GM20000 (cell line): ENCODE measurements around the gene TXNDC16.
"Not testable (repeated sequence)": the region's sequence is repeated elsewhere in the genome, so short reads cannot be mapped to it uniquely, and the experiment has no call there.

Source experiments
- DNase-seq: peaks from one replicate; pipeline ENCODE4 v3.0.0; 2012; ENCODE audit warnings: low spot score
- CTCF ChIP-seq: IDR thresholded peaks from 2 replicates; pipeline ENCODE4 v1.5.1; 2012; ENCODE audit warnings: mild to moderate bottlenecking, control low read depth; ENCODE audit errors: extremely low read depth, missing control alignments

TXNDC16 gene

GRCh38 chr14:52514046-52514811 is 38.1 kb downstream of the TXNDC16 start:
- no peak for DNase-seq
- no peak for TF ChIP-seq CTCF

- no peak for TF ChIP-seq CTCF
- no peak for DNase-seq
Measured at GRCh38 chr14:52513249-52513648, 39.1 kb downstream of the TXNDC16 start.

- TF ChIP-seq CTCF: no peak
- no peak for DNase-seq
Measured at GRCh38 chr14:52494444-52494843, 57.9 kb downstream of the TXNDC16 start.

- TF ChIP-seq CTCF: no peak
- no peak for DNase-seq
Measured at GRCh38 chr14:52485350-52485960, 66.8 kb downstream of the TXNDC16 start.

- no peak for DNase-seq
- no peak for TF ChIP-seq CTCF
Measured at GRCh38 chr14:52481864-52482263, 70.4 kb downstream of the TXNDC16 start.

GRCh38 chr14:52473557-52473956 is 78.7 kb downstream of the TXNDC16 start:
- TF ChIP-seq CTCF: no peak
- peak; percentile 10 for DNase-seq

- TF ChIP-seq CTCF: no peak
- DNase-seq: no peak
Measured at GRCh38 chr14:52472728-52473127, 79.6 kb downstream of the TXNDC16 start.

- DNase-seq: not testable (repeated sequence)
Measured at GRCh38 chr14:52472251-52472650, 80.1 kb downstream of the TXNDC16 start.
